D721Med (cell line): ENCODE data around the gene CHST8.

ENCODE experiments used
- DNase-seq: peaks from one replicate; pipeline ENCODE4 v3.0.0; 2011; ENCODE audit warnings: low spot score; ENCODE audit not compliant: insufficient read length
- FAIRE-seq: peaks from 2 replicates; lab custom pipeline; 2011; peaks lifted over from hg19 to GRCh38; lab: Jason Lieb, UNC
- CTCF ChIP-seq: IDR thresholded peaks from 2 replicates; pipeline ENCODE4 v1.5.1; 2012; ENCODE audit warnings: mild to moderate bottlenecking, control low read depth; ENCODE audit not compliant: insufficient read depth; ENCODE audit errors: missing control alignments

The CHST8 gene

GRCh38 chr19:33621811-33622504, at the start of gene CHST8:
TSS of gene CHST8 (plus strand) at chr19:33621953. CDS start at chr19:33689262, 67,309 bp downstream.
- peak; percentile 82 for DNase-seq
- FAIRE-seq = no peak
- TF ChIP-seq CTCF = no peak

- DNase-seq (no peak), FAIRE-seq (no peak)
- TF ChIP-seq CTCF = no peak
Observed at GRCh38 chr19:33572929-33573328, 48.8 kb upstream of the CHST8 start.

GRCh38 chr19:33574824-33575223, 46.9 kb upstream of the CHST8 start:
- TF ChIP-seq CTCF = no peak
- no peak for FAIRE-seq

GRCh38 chr19:33578697-33579096, 43.1 kb upstream of the CHST8 start:
- FAIRE-seq (no peak), DNase-seq (no peak)
- no peak for TF ChIP-seq CTCF

More at GRCh38 chr19:33574824-33575223, 46.9 kb upstream of the CHST8 start:
- DNase-seq = no peak

- FAIRE-seq (no peak), DNase-seq (no peak)
- no peak for TF ChIP-seq CTCF
Observed at GRCh38 chr19:33580026-33580644, 41.6 kb upstream of the CHST8 start.

GRCh38 chr19:33580645-33581037, 41.1 kb upstream of the CHST8 start:
- TF ChIP-seq CTCF = no peak
- no peak for FAIRE-seq
- DNase-seq = no peak

- no peak for TF ChIP-seq CTCF
- FAIRE-seq (no peak), DNase-seq (no peak)
Observed at GRCh38 chr19:33582914-33583313, 38.8 kb upstream of the CHST8 start.
